ENCODE measurements around the gene CRYZ. TPM values are rescaled to one million over a fixed set of nuclear protein-coding genes. Genes with fewer than 3 reads are reported as not detected.
"Not testable (repeated sequence)": the region's sequence is repeated elsewhere in the genome, so short reads cannot be mapped to it uniquely, and the experiment has no call there.

The CRYZ gene
- polyA plus RNA-seq, 1 of the 3 experiments (the other 2 are of a cell fraction): 57.2 TPM

DNA sequence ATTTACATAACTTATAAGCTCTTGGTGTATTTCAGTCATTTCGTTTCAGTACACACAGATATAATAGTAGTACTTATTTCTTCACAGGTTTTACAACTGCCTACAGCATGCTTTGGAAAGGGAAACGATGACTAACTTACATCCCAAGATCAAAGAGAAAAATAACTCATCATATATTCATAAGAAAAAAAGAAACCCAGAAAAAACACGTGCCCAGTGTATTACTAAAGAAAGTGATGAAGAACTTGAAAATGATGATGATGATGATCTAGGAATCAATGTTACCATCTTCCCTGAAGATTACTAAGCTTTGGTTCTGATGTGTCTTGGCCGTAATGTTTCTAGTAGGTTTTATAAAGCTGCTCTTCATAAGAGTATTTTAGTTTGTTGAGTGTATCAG, 31.0 kb upstream of the CRYZ start:
- WGBS (ENCODE audit: low lambda C conversion rate): 93% methylated on average over 4 of the region's 4 CpGs
- DNase-seq: no peak
- no peaks in the 10 kb centered on the region for H3K79me2 ChIP-seq (ENCODE audit: insufficient read depth)
- no peaks in the 10 kb centered on the region for H3K9me3 ChIP-seq
- no peaks in the 10 kb centered on the region for H3F3A ChIP-seq (replicated peaks; ENCODE audit: insufficient read depth)
- no peaks in the 10 kb centered on the region for H3K27me3 ChIP-seq (ENCODE audit: insufficient read depth)
- no peaks in the 10 kb centered on the region for H3K4me1 ChIP-seq (ENCODE audit: control insufficient read depth in 1 of 2, insufficient read depth in 2 of 2, low read depth in 1 of 2, low read length in 1 of 2)
- H3K36me3 ChIP-seq (replicated peaks in 1 of 2; ENCODE audit: control insufficient read depth in 1 of 2, insufficient read depth in 2 of 2, low read length in 1 of 2): peaks cover 37 to 41% of the 10 kb centered on the region in 2 experiments
- no peak overlapping the region for H3K9ac ChIP-seq
- CTCF ChIA-PET: interaction anchor here (2.9 kb wide), 1 partner anchor 8 kb away, joined by 9 read pairs; no protein-coding TSS in a partner anchor
- H3K27ac ChIP-seq (ENCODE audit: low read depth in 2 of 2, low read length in 1 of 2): no peak overlapping the region
- H3K4me2 ChIP-seq: no peak overlapping the region
- no peaks in the 10 kb centered on the region for H3K9me2 ChIP-seq
- no peak overlapping the region for H3K4me3 ChIP-seq (ENCODE audit: low read depth in 2 of 2, low read length in 1 of 2)
- no peaks in the 10 kb centered on the region for H4K20me1 ChIP-seq (ENCODE audit: insufficient read depth)
- POLR2A ChIA-PET: no interaction called here
- no peak overlapping the region for H2AFZ ChIP-seq (ENCODE audit: low read depth)
- TF ChIP-seq CHD2 (IDR thresholded peaks at IDR 0.05; ENCODE audit: low read length, partially characterized antibody) (no peak), MXI1 (IDR thresholded peaks at IDR 0.05; ENCODE audit: low read depth, low read length) (no peak), FOXM1 (IDR thresholded peaks at IDR 0.05; ENCODE audit: low read depth) (no peak), MEF2A (IDR thresholded peaks at IDR 0.05; ENCODE audit: borderline replicate concordance, low read depth) (no peak), GABPA (IDR thresholded peaks at IDR 0.05; ENCODE audit: low read depth) (no peak)

DNA sequence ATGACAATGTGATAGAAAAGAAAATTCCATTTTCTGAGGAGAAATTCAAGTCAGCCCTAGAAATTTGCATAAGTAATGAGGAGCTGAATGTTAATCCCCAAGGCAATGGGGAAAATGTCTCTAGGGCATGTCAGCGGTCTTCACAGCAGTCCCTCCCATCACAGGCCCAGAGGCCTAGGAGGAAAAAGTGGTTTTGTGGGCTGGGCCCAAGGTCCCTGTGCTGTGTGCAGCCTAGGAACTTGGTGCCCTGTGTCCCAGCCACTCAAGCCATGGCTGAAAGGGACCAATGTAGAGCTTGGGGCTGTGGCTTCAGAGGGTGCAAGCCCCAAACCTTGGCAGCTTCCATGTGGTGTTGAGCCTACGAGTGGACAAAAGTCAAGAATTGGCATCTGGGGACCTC, 23.8 kb upstream of the CRYZ start:
- DNase-seq; H3K79me2 ChIP-seq (ENCODE audit: insufficient read depth); H3K4me2 ChIP-seq; H3K9me3 ChIP-seq; H3K9ac ChIP-seq; H3K4me3 ChIP-seq (ENCODE audit: low read depth in 2 of 2, low read length in 1 of 2); H3F3A ChIP-seq (replicated peaks; ENCODE audit: insufficient read depth); H3K9me2 ChIP-seq; POLR2A ChIA-PET; H3K4me1 ChIP-seq (ENCODE audit: control insufficient read depth in 1 of 2, insufficient read depth in 2 of 2, low read depth in 1 of 2, low read length in 1 of 2); H4K20me1 ChIP-seq (ENCODE audit: insufficient read depth); H3K27ac ChIP-seq (ENCODE audit: low read depth in 2 of 2, low read length in 1 of 2); H3K27me3 ChIP-seq (ENCODE audit: insufficient read depth); H2AFZ ChIP-seq (ENCODE audit: low read depth): not testable (repeated sequence)
- H3K36me3 ChIP-seq (replicated peaks in 1 of 2; ENCODE audit: control insufficient read depth in 1 of 2, insufficient read depth in 2 of 2, low read length in 1 of 2): peaks cover 60 to 67% of the 10 kb centered on the region in 2 experiments
- no CpG with 5 or more reads among the region's 2 CpGs for WGBS (ENCODE audit: low lambda C conversion rate)
- CTCF ChIA-PET: interaction anchor here (1.1 kb wide), 1 partner anchor 19 kb away, joined by 3 read pairs; no protein-coding TSS in a partner anchor

DNA sequence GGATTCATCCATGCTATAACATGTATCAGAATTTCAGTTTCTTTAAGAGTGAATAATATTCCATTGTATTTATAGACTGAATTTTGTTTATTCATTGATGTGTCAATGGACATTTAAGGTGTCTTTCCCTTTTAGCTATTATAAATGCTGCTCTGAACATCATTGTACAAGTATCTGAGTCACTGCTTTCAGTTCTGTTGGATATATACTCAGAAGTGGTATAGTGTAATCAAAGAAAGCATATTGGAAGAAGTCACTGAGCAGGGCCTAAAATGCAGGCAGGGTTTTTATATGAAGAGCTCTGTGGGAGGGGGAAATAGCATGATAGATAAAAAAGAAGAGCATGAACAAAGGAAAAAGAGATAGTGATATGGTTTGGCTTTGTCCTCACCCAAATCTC, 22.6 kb upstream of the CRYZ start:
- H2AFZ ChIP-seq (ENCODE audit: low read depth): no peak overlapping the region
- TF ChIP-seq MXI1 (IDR thresholded peaks at IDR 0.05; ENCODE audit: low read depth, low read length) (no peak), CHD2 (IDR thresholded peaks at IDR 0.05; ENCODE audit: low read length, partially characterized antibody) (no peak), FOXJ3 (CRISPR knock-in tag; IDR thresholded peaks at IDR 0.05) (no peak), RXRA (IDR thresholded peaks at IDR 0.05; ENCODE audit: borderline replicate concordance, low read depth) (no peak), TAF1 (IDR thresholded peaks at IDR 0.05; ENCODE audit: borderline replicate concordance, low read depth, low read length) (no peak)
- TF ChIP-seq, protein P1, sequence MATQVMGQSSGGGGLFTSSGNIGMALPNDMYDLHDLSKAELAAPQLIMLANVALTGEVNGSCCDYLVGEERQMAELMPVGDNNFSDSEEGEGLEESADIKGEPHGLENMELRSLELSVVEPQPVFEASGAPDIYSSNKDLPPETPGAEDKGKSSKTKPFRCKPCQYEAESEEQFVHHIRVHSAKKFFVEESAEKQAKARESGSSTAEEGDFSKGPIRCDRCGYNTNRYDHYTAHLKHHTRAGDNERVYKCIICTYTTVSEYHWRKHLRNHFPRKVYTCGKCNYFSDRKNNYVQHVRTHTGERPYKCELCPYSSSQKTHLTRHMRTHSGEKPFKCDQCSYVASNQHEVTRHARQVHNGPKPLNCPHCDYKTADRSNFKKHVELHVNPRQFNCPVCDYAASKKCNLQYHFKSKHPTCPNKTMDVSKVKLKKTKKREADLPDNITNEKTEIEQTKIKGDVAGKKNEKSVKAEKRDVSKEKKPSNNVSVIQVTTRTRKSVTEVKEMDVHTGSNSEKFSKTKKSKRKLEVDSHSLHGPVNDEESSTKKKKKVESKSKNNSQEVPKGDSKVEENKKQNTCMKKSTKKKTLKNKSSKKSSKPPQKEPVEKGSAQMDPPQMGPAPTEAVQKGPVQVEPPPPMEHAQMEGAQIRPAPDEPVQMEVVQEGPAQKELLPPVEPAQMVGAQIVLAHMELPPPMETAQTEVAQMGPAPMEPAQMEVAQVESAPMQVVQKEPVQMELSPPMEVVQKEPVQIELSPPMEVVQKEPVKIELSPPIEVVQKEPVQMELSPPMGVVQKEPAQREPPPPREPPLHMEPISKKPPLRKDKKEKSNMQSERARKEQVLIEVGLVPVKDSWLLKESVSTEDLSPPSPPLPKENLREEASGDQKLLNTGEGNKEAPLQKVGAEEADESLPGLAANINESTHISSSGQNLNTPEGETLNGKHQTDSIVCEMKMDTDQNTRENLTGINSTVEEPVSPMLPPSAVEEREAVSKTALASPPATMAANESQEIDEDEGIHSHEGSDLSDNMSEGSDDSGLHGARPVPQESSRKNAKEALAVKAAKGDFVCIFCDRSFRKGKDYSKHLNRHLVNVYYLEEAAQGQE (IDR thresholded peaks at IDR 0.05; ENCODE audit: low read depth, low read length): no peak
- TF ChIP-seq, protein P2, sequence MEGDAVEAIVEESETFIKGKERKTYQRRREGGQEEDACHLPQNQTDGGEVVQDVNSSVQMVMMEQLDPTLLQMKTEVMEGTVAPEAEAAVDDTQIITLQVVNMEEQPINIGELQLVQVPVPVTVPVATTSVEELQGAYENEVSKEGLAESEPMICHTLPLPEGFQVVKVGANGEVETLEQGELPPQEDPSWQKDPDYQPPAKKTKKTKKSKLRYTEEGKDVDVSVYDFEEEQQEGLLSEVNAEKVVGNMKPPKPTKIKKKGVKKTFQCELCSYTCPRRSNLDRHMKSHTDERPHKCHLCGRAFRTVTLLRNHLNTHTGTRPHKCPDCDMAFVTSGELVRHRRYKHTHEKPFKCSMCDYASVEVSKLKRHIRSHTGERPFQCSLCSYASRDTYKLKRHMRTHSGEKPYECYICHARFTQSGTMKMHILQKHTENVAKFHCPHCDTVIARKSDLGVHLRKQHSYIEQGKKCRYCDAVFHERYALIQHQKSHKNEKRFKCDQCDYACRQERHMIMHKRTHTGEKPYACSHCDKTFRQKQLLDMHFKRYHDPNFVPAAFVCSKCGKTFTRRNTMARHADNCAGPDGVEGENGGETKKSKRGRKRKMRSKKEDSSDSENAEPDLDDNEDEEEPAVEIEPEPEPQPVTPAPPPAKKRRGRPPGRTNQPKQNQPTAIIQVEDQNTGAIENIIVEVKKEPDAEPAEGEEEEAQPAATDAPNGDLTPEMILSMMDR (IDR thresholded peaks at IDR 0.05): no peak
- H3F3A ChIP-seq (replicated peaks; ENCODE audit: insufficient read depth): peaks cover 3% of the 10 kb centered on the region
- peaks cover 53 to 61% of the 10 kb centered on the region in 2 experiments for H3K36me3 ChIP-seq (replicated peaks in 1 of 2; ENCODE audit: control insufficient read depth in 1 of 2, insufficient read depth in 2 of 2, low read length in 1 of 2)
- H3K79me2 ChIP-seq (ENCODE audit: insufficient read depth): no peaks in the 10 kb centered on the region
- H3K9me2 ChIP-seq: no peaks in the 10 kb centered on the region
- no peaks in the 10 kb centered on the region for H3K4me1 ChIP-seq (ENCODE audit: control insufficient read depth in 1 of 2, insufficient read depth in 2 of 2, low read depth in 1 of 2, low read length in 1 of 2)
- H3K27me3 ChIP-seq (ENCODE audit: insufficient read depth): no peaks in the 10 kb centered on the region
- no peak overlapping the region for H3K4me2 ChIP-seq
- no peak overlapping the region for H3K4me3 ChIP-seq (ENCODE audit: low read depth in 2 of 2, low read length in 1 of 2)
- ChIA-PET CTCF (no interaction called here), POLR2A (no interaction called here)
- no peak for DNase-seq
- H3K9me3 ChIP-seq: no peaks in the 10 kb centered on the region
- H4K20me1 ChIP-seq (ENCODE audit: insufficient read depth): no peaks in the 10 kb centered on the region
- H3K9ac ChIP-seq: no peak overlapping the region
- no peak overlapping the region for H3K27ac ChIP-seq (ENCODE audit: low read depth in 2 of 2, low read length in 1 of 2)
